GM23338 (cell line): ENCODE data around the gene ADAMTS17. TPM values are rescaled to one million over a fixed set of nuclear protein-coding genes. Genes with fewer than 3 reads are reported as not detected.

Experiments
- ATAC-seq: fragments of 200-7000 bp; cut with Tn5 transposase; 3 replicates; pipeline ENCODE4 v1.9.1; 2020
- DNase-seq: peaks from one replicate; pipeline ENCODE4 v3.0.0-alpha.2; 2015; ENCODE audit warnings: low spot score
- H2AFZ ChIP-seq: fragments of 200-600 bp; sonication (generic); 2 replicates; pipeline ENCODE4 v1.8.0; 2016; ENCODE audit warnings: antibody characterized with exemption, mild to moderate bottlenecking, moderate library complexity
- H3F3A ChIP-seq: fragments of 200-600 bp; sonication (generic); replicated peaks from 2 replicates; pipeline ENCODE4 v1.8.0; 2017; ENCODE audit warnings: antibody characterized with exemption, mixed run types, low read depth
- H3K27ac ChIP-seq: fragments of 200-600 bp; sonication (generic); 2 replicates; pipeline ENCODE4 v1.6.1; 2016; ENCODE audit warnings: low read depth
- H3K27me3 ChIP-seq: fragments of 200-600 bp; sonication (generic); 2 replicates; pipeline ENCODE4 v1.8.0; 2016; ENCODE audit warnings: mild to moderate bottlenecking, mixed run types, moderate library complexity; ENCODE audit not compliant: insufficient read depth
- H3K36me3 ChIP-seq: fragments of 200-600 bp; sonication (generic); 2 replicates; pipeline ENCODE4 v1.8.0; 2016; ENCODE audit warnings: mild to moderate bottlenecking; ENCODE audit not compliant: insufficient read depth
- H3K4me1 ChIP-seq: fragments of 200-600 bp; sonication (generic); 2 replicates; pipeline ENCODE4 v1.8.0; 2016; ENCODE audit warnings: mild to moderate bottlenecking, moderate library complexity; ENCODE audit not compliant: insufficient read depth
- H3K4me2 ChIP-seq: fragments of 200-600 bp; sonication (generic); 2 replicates; pipeline ENCODE4 v1.7.1; 2017; ENCODE audit warnings: mixed run types
- H3K4me3 ChIP-seq: fragments of 200-600 bp; sonication (generic); 2 replicates; pipeline ENCODE4 v1.6.1; 2016; ENCODE audit warnings: mixed run types
- H3K79me2 ChIP-seq: fragments of 200-600 bp; sonication (generic); replicated peaks from 2 replicates; pipeline ENCODE4 v1.8.0; 2017; ENCODE audit warnings: mild to moderate bottlenecking; ENCODE audit not compliant: insufficient read depth
- H3K9me2 ChIP-seq: fragments of 200-600 bp; sonication (generic); 2 replicates; pipeline ENCODE4 v1.8.0; 2017; ENCODE audit not compliant: insufficient read depth
- H4K20me1 ChIP-seq: fragments of 200-600 bp; sonication (generic); replicated peaks from 2 replicates; pipeline ENCODE4 v1.8.0; 2017; ENCODE audit warnings: mild to moderate bottlenecking; ENCODE audit not compliant: insufficient read depth
- H3K27ac Mint-ChIP-seq: 2 replicates; pipeline ENCODE4 v1.8.0; 2020; ENCODE audit warnings: inconsistent platforms, mild to moderate bottlenecking, moderate library complexity, mixed read lengths
- H3K27me3 Mint-ChIP-seq: 3 replicates; pipeline ENCODE4 v1.8.0; 2022; ENCODE audit warnings: low read depth, mild to moderate bottlenecking, moderate library complexity, mixed read lengths, inconsistent platforms; ENCODE audit not compliant: insufficient read depth, poor library complexity
- H3K36me3 Mint-ChIP-seq: 3 replicates; pipeline ENCODE4 v1.8.0; 2021; ENCODE audit warnings: low read depth, mild to moderate bottlenecking, inconsistent platforms, moderate library complexity, mixed read lengths
- H3K4me1 Mint-ChIP-seq: 3 replicates; pipeline ENCODE4 v1.8.0; 2020; ENCODE audit warnings: mild to moderate bottlenecking, inconsistent platforms, mixed read lengths
- H3K4me3 Mint-ChIP-seq: 3 replicates; pipeline ENCODE4 v1.8.0; 2021; ENCODE audit warnings: moderate library complexity, mild to moderate bottlenecking, inconsistent platforms, mixed read lengths
- H3K9me3 Mint-ChIP-seq: 3 replicates; pipeline ENCODE4 v1.8.0; 2020; ENCODE audit warnings: moderate library complexity, mild to moderate bottlenecking, inconsistent platforms, mixed read lengths
- CREB1 ChIP-seq: fragments of 250-450 bp; sonication (Bioruptor Pico); IDR thresholded peaks from 2 replicates; pipeline ENCODE4 v1.5.0; 2020; ENCODE audit warnings: low read depth, mild to moderate bottlenecking, moderate library complexity
- CTCF ChIP-seq, 2 experiments: fragments of 200-600 bp in 1 of 2; sonication (generic) in 1 of 2; conservative IDR thresholded peaks; 2 replicates each; pipeline versions ENCODE4 v1.5.1 to v1.6.1; 2016 to 2017; ENCODE audit warnings: antibody characterized with exemption in 2 of 2, low read depth in 2 of 2, mild to moderate bottlenecking in 2 of 2, moderate library complexity in 1 of 2
- ETS1 ChIP-seq: IDR thresholded peaks from 2 replicates; pipeline ENCODE4 v1.6.1; 2016; ENCODE audit warnings: antibody characterized with exemption
- EZH2 ChIP-seq: fragments of 200-600 bp; sonication (generic); IDR thresholded peaks from one replicate; pipeline ENCODE4 v1.8.0; 2017; ENCODE audit warnings: antibody characterized with exemption, mild to moderate bottlenecking, low read depth; ENCODE audit not compliant: unreplicated experiment
- EZH2phosphoT487 ChIP-seq: fragments of 200-600 bp; sonication (generic); IDR thresholded peaks from one replicate; pipeline ENCODE4 v1.8.1; 2018; ENCODE audit warnings: antibody characterized with exemption; ENCODE audit not compliant: unreplicated experiment
- JUNB ChIP-seq: IDR thresholded peaks from one replicate; pipeline ENCODE4 v1.6.1; 2016; ENCODE audit warnings: antibody characterized with exemption; ENCODE audit not compliant: unreplicated experiment
- NANOG ChIP-seq: IDR thresholded peaks from 2 replicates; pipeline ENCODE4 v1.6.1; 2016; ENCODE audit warnings: antibody characterized with exemption, borderline replicate concordance
- POLR2AphosphoS5 ChIP-seq: IDR thresholded peaks from 2 replicates; pipeline ENCODE4 v1.6.1; 2016; ENCODE audit warnings: antibody characterized with exemption, low read depth
- REST ChIP-seq: IDR thresholded peaks from one replicate; pipeline ENCODE4 v1.6.1; 2018; ENCODE audit warnings: antibody characterized with exemption; ENCODE audit not compliant: unreplicated experiment
- STAT1 ChIP-seq: IDR thresholded peaks from one replicate; pipeline ENCODE4 v1.6.1; 2016; ENCODE audit warnings: antibody characterized with exemption; ENCODE audit not compliant: unreplicated experiment
- ZNF114 ChIP-seq: fragments of 250-450 bp; sonication (Bioruptor Pico); IDR thresholded peaks from 2 replicates; pipeline ENCODE4 v1.5.0; 2020; ENCODE audit warnings: mild to moderate bottlenecking, moderate library complexity
- ZNF331 ChIP-seq: fragments of 250-450 bp; sonication (Bioruptor Pico); IDR thresholded peaks from 2 replicates; pipeline ENCODE4 v1.5.0; 2020; ENCODE audit warnings: low read depth, mild to moderate bottlenecking, moderate library complexity
- ZNF462 ChIP-seq: fragments of 250-450 bp; sonication (Bioruptor Pico); IDR thresholded peaks from 2 replicates; pipeline ENCODE4 v1.5.0; 2020; ENCODE audit warnings: mild to moderate bottlenecking, moderate library complexity
- polyA plus RNA-seq: library from polyadenylated mRNA; unstranded; fragments of >200 nt; fragmentation: Nextera tagmentation; extraction: Ambion mirVana; gene quantifications from 2 replicates; pipeline ENCODE4 v1.2.1, GENCODE V29; 2016
- total RNA-seq: library from RNA; depleted of rRNA; stranded (reverse); fragments of >200 nt; shearing (Covaris generic); gene quantifications from 2 replicates; pipeline ENCODE4 v1.2.3, GENCODE V29; 2014

ADAMTS17 gene
- total and polyA plus RNA-seq, 2 experiments from 2014 or later = 0.60 to 3.8 TPM

GRCh38 chr15:100081454-100081853, 260.3 kb downstream of the ADAMTS17 start:
- H3K27ac ChIP-seq = no peak overlapping the region
- no peaks in the 10 kb centered on the region for H3K79me2 ChIP-seq
- ATAC-seq = no peak
- Mint-ChIP-seq H3K9me3 (peaks cover 8% of the 10 kb centered on the region), H3K27me3 (peaks cover 4% of the 10 kb centered on the region), H3K36me3 (peaks cover 6% of the 10 kb centered on the region; the same call in 2 of the 3 replicates), H3K4me3 (no peak overlapping the region), H3K4me1 (no peaks in the 10 kb centered on the region), H3K27ac (no peak overlapping the region)
- no peaks in the 10 kb centered on the region for H3K27me3 ChIP-seq
- no peak overlapping the region for H3K4me3 ChIP-seq
- H4K20me1 ChIP-seq = no peaks in the 10 kb centered on the region
- no peak overlapping the region for H2AFZ ChIP-seq
- H3K36me3 ChIP-seq = no peaks in the 10 kb centered on the region
- no peaks in the 10 kb centered on the region for H3K4me1 ChIP-seq
- H3F3A ChIP-seq = no peaks in the 10 kb centered on the region
- H3K9me2 ChIP-seq = no peaks in the 10 kb centered on the region
- no peak overlapping the region for H3K4me2 ChIP-seq
- no peak for DNase-seq
- TF ChIP-seq JUNB (no peak), CREB1 (no peak), ZNF462 (CRISPR knock-in tag) (no peak), ZNF114 (CRISPR knock-in tag) (no peak), EZH2phosphoT487 (no peak), ZNF331 (no peak), ETS1 (no peak), STAT1 (no peak), REST (no peak), NANOG (no peak), CTCF (conservative IDR thresholded peaks at IDR 0.05; ENCODE audit: low read depth in 2 of 2) (no peak), POLR2AphosphoS5 (no peak), EZH2 (no peak)
